MM.1S (cell line): ENCODE results near the gene LHFPL2.

Experiments
- DNase-seq: peaks from one replicate; pipeline ENCODE4 v3.0.0-alpha.2; 2015
- H2AFZ ChIP-seq: fragments of 300-600 bp; sonication (generic); 2 replicates; pipeline ENCODE4 v1.6.0; 2016; ENCODE audit warnings: antibody characterized with exemption, low read length
- H3F3A ChIP-seq: fragments of 300-600 bp; sonication (generic); 2 replicates; pipeline ENCODE4 v1.6.1; 2016; ENCODE audit warnings: mild to moderate bottlenecking, antibody characterized with exemption, low read length, moderate library complexity, mixed read lengths; ENCODE audit not compliant: insufficient read depth
- H3K27ac ChIP-seq: fragments of 300-600 bp; sonication (generic); 2 replicates; pipeline ENCODE4 v1.5.1; 2016; ENCODE audit warnings: mild to moderate bottlenecking, low read length
- H3K27me3 ChIP-seq: fragments of 300-600 bp; sonication (generic); replicated peaks from 2 replicates; pipeline ENCODE4 v1.6.0; 2016; ENCODE audit warnings: low read length; ENCODE audit not compliant: insufficient read depth
- H3K36me3 ChIP-seq: fragments of 300-600 bp; sonication (generic); replicated peaks from 2 replicates; pipeline ENCODE4 v1.6.1; 2016; ENCODE audit warnings: mild to moderate bottlenecking, low read length, mixed read lengths; ENCODE audit not compliant: insufficient read depth
- H3K4me1 ChIP-seq: fragments of 300-600 bp; sonication (generic); 2 replicates; pipeline ENCODE4 v1.6.1; 2016; ENCODE audit warnings: low read length, mixed read lengths
- H3K4me2 ChIP-seq: fragments of 300-600 bp; sonication (generic); 2 replicates; pipeline ENCODE4 v1.6.0; 2016; ENCODE audit warnings: low read depth, low read length
- H3K4me3 ChIP-seq: fragments of 300-600 bp; sonication (generic); 2 replicates; pipeline ENCODE4 v1.5.1; 2016; ENCODE audit warnings: low read length, mixed read lengths
- H3K79me2 ChIP-seq: fragments of 300-600 bp; sonication (generic); 2 replicates; pipeline ENCODE4 v1.6.1; 2016; ENCODE audit warnings: mixed run types, low read length, mixed read lengths
- H3K9ac ChIP-seq: fragments of 300-600 bp; sonication (generic); 2 replicates; pipeline ENCODE4 v1.6.1; 2016; ENCODE audit warnings: low read length, mixed read lengths
- H3K9me2 ChIP-seq: fragments of 300-600 bp; sonication (generic); replicated peaks from 2 replicates; pipeline ENCODE4 v1.6.1; 2016; ENCODE audit warnings: mild to moderate bottlenecking, low read length, mixed read lengths; ENCODE audit not compliant: insufficient read depth
- H3K9me3 ChIP-seq: fragments of 300-600 bp; sonication (generic); replicated peaks from 2 replicates; pipeline ENCODE4 v1.6.1; 2016; ENCODE audit warnings: mild to moderate bottlenecking, low read length, mixed read lengths; ENCODE audit not compliant: insufficient read depth
- H4K20me1 ChIP-seq: fragments of 300-600 bp; sonication (generic); 2 replicates; pipeline ENCODE4 v1.6.1; 2016; ENCODE audit warnings: mild to moderate bottlenecking, low read length, moderate library complexity, mixed read lengths; ENCODE audit not compliant: insufficient read depth
- CTCF ChIP-seq: fragments of 300-600 bp; sonication (generic); IDR thresholded peaks from 2 replicates; pipeline ENCODE4 v1.5.1; 2016; ENCODE audit warnings: antibody characterized with exemption, low read length, mixed read lengths
- EZH2 ChIP-seq: fragments of 300-600 bp; sonication (generic); optimal IDR thresholded peaks from 2 replicates; pipeline ENCODE3; 2017; ENCODE audit warnings: low read depth, mild to moderate bottlenecking, antibody characterized with exemption, low read length, mixed read lengths
- EZH2phosphoT487 ChIP-seq: fragments of 300-600 bp; sonication (generic); IDR thresholded peaks from 2 replicates; pipeline ENCODE4 v1.6.1; 2018; ENCODE audit warnings: antibody characterized with exemption, low read length

The LHFPL2 gene

GRCh38 chr5:78568212-78568611, 80.4 kb downstream of the LHFPL2 start:
- H3K9me3 ChIP-seq: no peaks in the 10 kb centered on the region
- no peaks in the 10 kb centered on the region for H3F3A ChIP-seq
- no peak overlapping the region for H3K9ac ChIP-seq
- no peaks in the 10 kb centered on the region for H3K36me3 ChIP-seq
- no peaks in the 10 kb centered on the region for H3K79me2 ChIP-seq
- no peaks in the 10 kb centered on the region for H4K20me1 ChIP-seq
- TF ChIP-seq CTCF: no peak
- no peak for TF ChIP-seq EZH2phosphoT487
- no peak for TF ChIP-seq EZH2
- H3K9me2 ChIP-seq: no peaks in the 10 kb centered on the region
- no peak overlapping the region for H3K4me2 ChIP-seq
- no peak overlapping the region for H3K4me3 ChIP-seq
- no peak for DNase-seq
- H3K27ac ChIP-seq: no peak overlapping the region
- no peaks in the 10 kb centered on the region for H3K27me3 ChIP-seq
- H2AFZ ChIP-seq: no peak overlapping the region
- peaks cover 13% of the 10 kb centered on the region for H3K4me1 ChIP-seq

GRCh38 chr5:78567617-78568016, 81.0 kb downstream of the LHFPL2 start:
- H4K20me1 ChIP-seq: no peaks in the 10 kb centered on the region
- H3K79me2 ChIP-seq: no peaks in the 10 kb centered on the region
- DNase-seq: no peak
- no peak overlapping the region for H3K27ac ChIP-seq
- no peak overlapping the region for H3K4me2 ChIP-seq
- H3F3A ChIP-seq: no peaks in the 10 kb centered on the region
- no peaks in the 10 kb centered on the region for H3K27me3 ChIP-seq
- no peak overlapping the region for H3K4me3 ChIP-seq
- H3K9me2 ChIP-seq: no peaks in the 10 kb centered on the region
- H3K9me3 ChIP-seq: no peaks in the 10 kb centered on the region
- H2AFZ ChIP-seq: no peak overlapping the region
- peaks cover 9% of the 10 kb centered on the region for H3K4me1 ChIP-seq
- TF ChIP-seq CTCF (no peak), EZH2 (no peak), EZH2phosphoT487 (no peak)
- no peak overlapping the region for H3K9ac ChIP-seq
- no peaks in the 10 kb centered on the region for H3K36me3 ChIP-seq

GRCh38 chr5:78566747-78567425, 81.7 kb downstream of the LHFPL2 start:
- Histone ChIP-seq H3K4me2 (no peak overlapping the region; the same call in 1 of the 2 replicates), H2AFZ (no peak overlapping the region), H4K20me1 (no peaks in the 10 kb centered on the region), H3K4me1 (peaks cover 9% of the 10 kb centered on the region), H3K9ac (no peak overlapping the region), H3K9me2 (no peaks in the 10 kb centered on the region), H3K79me2 (no peaks in the 10 kb centered on the region), H3K27ac (no peak overlapping the region), H3K9me3 (no peaks in the 10 kb centered on the region), H3K27me3 (no peaks in the 10 kb centered on the region), H3F3A (no peaks in the 10 kb centered on the region), H3K36me3 (no peaks in the 10 kb centered on the region), H3K4me3 (no peak overlapping the region)
- no peak for TF ChIP-seq EZH2
- no peak for TF ChIP-seq CTCF
- no peak for TF ChIP-seq EZH2phosphoT487
- DNase-seq: peak; percentile 28
